Endothelial cell of umbilical vein (primary cell): Measurements from ENCODE around the gene SLC24A3.

Experiments
- FOS ChIP-seq: IDR thresholded peaks from 2 replicates; pipeline ENCODE4 v1.6.1; 2011; ENCODE audit warnings: mild to moderate bottlenecking, low read length, moderate library complexity, borderline replicate concordance; ENCODE audit not compliant: insufficient read depth
- JUN ChIP-seq: IDR thresholded peaks from 2 replicates; pipeline ENCODE4 v1.6.1; 2011; ENCODE audit warnings: borderline replicate concordance, low read depth; ENCODE audit not compliant: insufficient read length, insufficient read depth
- POLR2A ChIP-seq: IDR thresholded peaks from 2 replicates; pipeline ENCODE4 v1.6.1; 2012; ENCODE audit warnings: low read depth, mild to moderate bottlenecking, control low read depth, low read length
- POLR2AphosphoS5 ChIP-seq: IDR thresholded peaks from 2 replicates; pipeline ENCODE4 v1.6.1; 2012; ENCODE audit warnings: low read depth, mild to moderate bottlenecking, control low read depth, low read length, moderate library complexity; ENCODE audit not compliant: insufficient read depth
- TF ChIP-seq, protein P1 (sequence below), 2 donors: IDR thresholded peaks; 1 replicate in 1 of 2; 2 replicates in 1 of 2; pipeline ENCODE4 v1.5.1; 2011; ENCODE audit warnings: low read length in 2 of 2, mild to moderate bottlenecking in 2 of 2, moderate library complexity in 2 of 2, control low read depth in 1 of 2, inconsistent platforms in 1 of 2, low read depth in 1 of 2; ENCODE audit not compliant: insufficient read depth in 1 of 2; ENCODE audit errors: extremely low read depth in 1 of 2

DNA sequence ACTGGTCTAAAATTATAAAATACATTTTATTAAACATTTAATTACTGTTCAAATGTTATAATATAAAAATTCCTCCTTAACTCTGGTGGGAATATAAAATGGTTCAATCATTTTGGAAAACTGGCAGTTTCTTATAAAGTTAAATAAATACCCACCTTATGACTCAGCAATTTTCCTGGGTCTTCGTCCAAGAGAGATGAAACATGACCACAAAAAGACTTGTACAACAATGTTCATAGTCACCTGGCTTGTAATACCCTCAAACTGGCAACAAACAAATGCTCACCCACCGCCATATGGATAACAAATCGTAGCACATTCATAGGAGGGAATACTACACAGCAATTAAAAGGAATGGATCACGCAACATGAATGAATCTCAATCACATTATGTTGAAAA, 479.7 kb downstream of the SLC24A3 start:
- TF ChIP-seq, protein P1, sequence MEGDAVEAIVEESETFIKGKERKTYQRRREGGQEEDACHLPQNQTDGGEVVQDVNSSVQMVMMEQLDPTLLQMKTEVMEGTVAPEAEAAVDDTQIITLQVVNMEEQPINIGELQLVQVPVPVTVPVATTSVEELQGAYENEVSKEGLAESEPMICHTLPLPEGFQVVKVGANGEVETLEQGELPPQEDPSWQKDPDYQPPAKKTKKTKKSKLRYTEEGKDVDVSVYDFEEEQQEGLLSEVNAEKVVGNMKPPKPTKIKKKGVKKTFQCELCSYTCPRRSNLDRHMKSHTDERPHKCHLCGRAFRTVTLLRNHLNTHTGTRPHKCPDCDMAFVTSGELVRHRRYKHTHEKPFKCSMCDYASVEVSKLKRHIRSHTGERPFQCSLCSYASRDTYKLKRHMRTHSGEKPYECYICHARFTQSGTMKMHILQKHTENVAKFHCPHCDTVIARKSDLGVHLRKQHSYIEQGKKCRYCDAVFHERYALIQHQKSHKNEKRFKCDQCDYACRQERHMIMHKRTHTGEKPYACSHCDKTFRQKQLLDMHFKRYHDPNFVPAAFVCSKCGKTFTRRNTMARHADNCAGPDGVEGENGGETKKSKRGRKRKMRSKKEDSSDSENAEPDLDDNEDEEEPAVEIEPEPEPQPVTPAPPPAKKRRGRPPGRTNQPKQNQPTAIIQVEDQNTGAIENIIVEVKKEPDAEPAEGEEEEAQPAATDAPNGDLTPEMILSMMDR (IDR thresholded peaks at IDR 0.05; ENCODE audit: extremely low read depth in 1 of 2, insufficient read depth in 1 of 2, low read depth in 1 of 2, low read length in 2 of 2), result no peak
- TF ChIP-seq POLR2AphosphoS5 (no peak), POLR2A (no peak), JUN (no peak), FOS (no peak)
